ENCODE results near the gene TBCCD1. TPM values are rescaled to one million over a fixed set of nuclear protein-coding genes. Genes with fewer than 3 reads are reported as not detected.

Gene TBCCD1
- total RNA-seq, 1 experiment from 2014 or later: 16.2 TPM

GRCh38 chr3:186551387-186551786, 15.8 kb downstream of the TBCCD1 start:
- intact Hi-C loops (cut with micrococcal nuclease; ENCODE audit: unreplicated experiment): loop anchor here (2.0 kb wide), 1 partner anchor 65 kb away; no protein-coding TSS in a partner anchor
- DNase-seq: no peak
- Histone ChIP-seq H3K79me2 (ENCODE audit: low read depth) (no peaks in the 10 kb centered on the region), H3K27me3 (ENCODE audit: insufficient read depth, low read depth) (no peaks in the 10 kb centered on the region), H2AFZ (no peak overlapping the region), H3K36me3 (ENCODE audit: low read depth) (peaks cover 13% of the 10 kb centered on the region; the same call in 1 of the 2 replicates), H3K9me3 (ENCODE audit: insufficient read depth, low read depth) (no peaks in the 10 kb centered on the region), H3K4me2 (no peak overlapping the region), H3K27ac (no peak overlapping the region), H3F3A (ENCODE audit: insufficient read depth, low read depth) (no peaks in the 10 kb centered on the region), H3K4me1 (replicated peaks; ENCODE audit: insufficient read depth) (no peaks in the 10 kb centered on the region), H3K4me3 (no peak overlapping the region), H4K20me1 (ENCODE audit: insufficient read depth) (no peaks in the 10 kb centered on the region), H3K9me2 (ENCODE audit: insufficient read depth) (no peaks in the 10 kb centered on the region)
- ChIA-PET CTCF (interaction anchor here (2.3 kb wide), 1 partner anchor 66 kb away, joined by 11 read pairs; no protein-coding TSS in a partner anchor), POLR2A (ENCODE audit: unreplicated experiment) (no interaction called here)
- no TSS peak for BruUV-seq (replicated peaks)
- TF ChIP-seq EZH2 (IDR thresholded peaks at IDR 0.05; ENCODE audit: low read depth): no peak
- TF ChIP-seq CTCF (conservative IDR thresholded peaks at IDR 0.05): no peak; the same call in 1 of the 2 replicates

- no peaks in the 10 kb centered on the region for H3K4me1 ChIP-seq (replicated peaks; ENCODE audit: insufficient read depth)
- H3K27ac ChIP-seq: no peak overlapping the region
- no peak for DNase-seq
- H3K36me3 ChIP-seq (ENCODE audit: low read depth): peaks cover 18% of the 10 kb centered on the region; the same call in 1 of the 2 replicates
- TF ChIP-seq CTCF (conservative IDR thresholded peaks at IDR 0.05): no peak
- TF ChIP-seq EZH2 (IDR thresholded peaks at IDR 0.05; ENCODE audit: low read depth): no peak
- H3K4me2 ChIP-seq: no peak overlapping the region
- no TSS peak for BruUV-seq (replicated peaks)
- CTCF ChIA-PET: interaction anchor here (1.8 kb wide), 1 partner anchor 9 kb away, joined by 5 read pairs; no protein-coding TSS in a partner anchor
- POLR2A ChIA-PET (ENCODE audit: unreplicated experiment): no interaction called here
- no peaks in the 10 kb centered on the region for H3K79me2 ChIP-seq (ENCODE audit: low read depth)
- intact Hi-C loops (cut with micrococcal nuclease; ENCODE audit: unreplicated experiment): loop anchor here (10.0 kb wide), 1 partner anchor 1165 kb away; no protein-coding TSS in a partner anchor
- no peaks in the 10 kb centered on the region for H4K20me1 ChIP-seq (ENCODE audit: insufficient read depth)
- no peak overlapping the region for H2AFZ ChIP-seq
- H3K4me3 ChIP-seq: no peak overlapping the region
- H3K9me2 ChIP-seq (ENCODE audit: insufficient read depth): no peaks in the 10 kb centered on the region
- no peaks in the 10 kb centered on the region for H3K27me3 ChIP-seq (ENCODE audit: insufficient read depth, low read depth)
- no peaks in the 10 kb centered on the region for H3F3A ChIP-seq (ENCODE audit: insufficient read depth, low read depth)
- H3K9me3 ChIP-seq (ENCODE audit: insufficient read depth, low read depth): no peaks in the 10 kb centered on the region
Measured at GRCh38 chr3:186549497-186549896, 17.6 kb downstream of the TBCCD1 start.

- H3K9me2 ChIP-seq (ENCODE audit: insufficient read depth): no peaks in the 10 kb centered on the region
- no peaks in the 10 kb centered on the region for H4K20me1 ChIP-seq (ENCODE audit: insufficient read depth)
- no peak within 1 kb of the TSS for H2AFZ ChIP-seq
- no peaks in the 10 kb centered on the region for H3F3A ChIP-seq (ENCODE audit: insufficient read depth, low read depth)
- TF ChIP-seq EZH2 (IDR thresholded peaks at IDR 0.05; ENCODE audit: low read depth): no peak
- TF ChIP-seq CTCF (conservative IDR thresholded peaks at IDR 0.05): no peak
- ChIA-PET CTCF (interaction anchor here (0.7 kb wide), 1 partner anchor 122 kb away, joined by 3 read pairs; no protein-coding TSS in a partner anchor), POLR2A (ENCODE audit: unreplicated experiment) (no interaction called here)
- H3K4me3 ChIP-seq: no peak within 1 kb of the TSS
- DNase-seq: no peak
- H3K4me1 ChIP-seq (replicated peaks; ENCODE audit: insufficient read depth): 0 out of 2 replicates have a peak, but pooled peaks cover 3% of the 10 kb centered on the region
- 0 out of 2 replicates have a peak, but pooled peaks cover 9% of the 10 kb centered on the region for H3K36me3 ChIP-seq (ENCODE audit: low read depth)
- no peaks in the 10 kb centered on the region for H3K79me2 ChIP-seq (ENCODE audit: low read depth)
- intact Hi-C loops (cut with micrococcal nuclease; ENCODE audit: unreplicated experiment): loop anchor here (5.0 to 10.0 kb wide), 2 partner anchors 882 to 1171 kb away; no protein-coding TSS in a partner anchor
- H3K9me3 ChIP-seq (ENCODE audit: insufficient read depth, low read depth): no peaks in the 10 kb centered on the region
- no peaks in the 10 kb centered on the region for H3K27me3 ChIP-seq (ENCODE audit: insufficient read depth, low read depth)
- no peak within 1 kb of the TSS for H3K27ac ChIP-seq
- BruUV-seq (replicated peaks): no TSS peak
- H3K4me2 ChIP-seq: no peak within 1 kb of the TSS
Measured at GRCh38 chr3:186544281-186544680, 22.9 kb downstream of the TBCCD1 start, which contains the start of gene CRYGS. TSS of gene CRYGS (minus strand) at chr3:186544380. CDS start at chr3:186544326, 54 bp downstream.
